GM18868 (cell line): ENCODE data around the gene BACH2.
"Not testable (repeated sequence)": the region's sequence is repeated elsewhere in the genome, so short reads cannot be mapped to it uniquely, and the experiment has no call there.

Source experiments
- ATAC-seq: cut with Tn5 transposase; IDR thresholded peaks from one replicate; pipeline ENCODE4 v1.9.1; 2021; ENCODE audit warnings: mild to moderate bottlenecking, moderate library complexity; ENCODE audit not compliant: unreplicated experiment

The BACH2 gene

DNA sequence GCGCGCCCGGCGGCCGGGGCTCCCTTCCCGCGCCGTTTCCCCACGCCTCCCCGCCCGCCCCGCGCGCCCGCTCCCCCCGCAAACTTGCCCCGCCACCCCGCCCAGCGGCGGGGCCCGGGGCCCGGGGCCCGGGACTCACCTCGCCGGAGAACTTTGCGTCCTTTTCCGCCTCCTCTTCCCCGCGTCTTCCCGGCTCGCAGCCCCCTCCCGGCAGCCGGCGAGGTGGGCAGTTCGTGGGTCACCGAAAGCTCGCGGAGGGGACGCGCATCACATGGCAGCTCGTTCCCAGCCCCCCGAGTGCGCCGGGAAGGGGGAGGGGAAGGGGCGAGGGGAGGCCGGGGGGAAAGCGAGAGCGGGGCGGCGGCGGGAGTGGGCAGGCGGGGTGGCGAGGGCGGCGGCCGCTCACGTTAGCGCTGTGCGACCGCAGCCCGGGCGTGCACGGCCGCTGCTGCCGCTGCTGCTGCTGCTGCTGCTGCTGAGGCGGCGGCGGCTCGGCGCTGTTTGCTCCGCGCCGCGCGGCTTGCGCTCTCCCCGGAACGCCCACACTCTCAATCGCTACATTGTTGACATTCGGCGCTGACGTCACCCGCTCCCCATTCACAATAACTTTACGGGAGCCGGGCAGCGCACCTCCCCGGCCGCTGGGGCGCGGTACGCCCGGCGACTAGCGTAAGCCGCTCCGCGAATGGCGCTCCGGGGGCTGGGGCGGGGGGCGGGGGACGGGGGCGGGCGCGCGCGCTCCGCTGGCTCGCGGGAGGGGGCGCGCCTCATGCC, at the start of gene BACH2:
Gene BACH2 (minus strand): TSS at position 503 of the 774 bp plus-strand sequence. CDS start 287,999 bp downstream, outside the sequence.
- peak; percentile 83 for ATAC-seq

DNA sequence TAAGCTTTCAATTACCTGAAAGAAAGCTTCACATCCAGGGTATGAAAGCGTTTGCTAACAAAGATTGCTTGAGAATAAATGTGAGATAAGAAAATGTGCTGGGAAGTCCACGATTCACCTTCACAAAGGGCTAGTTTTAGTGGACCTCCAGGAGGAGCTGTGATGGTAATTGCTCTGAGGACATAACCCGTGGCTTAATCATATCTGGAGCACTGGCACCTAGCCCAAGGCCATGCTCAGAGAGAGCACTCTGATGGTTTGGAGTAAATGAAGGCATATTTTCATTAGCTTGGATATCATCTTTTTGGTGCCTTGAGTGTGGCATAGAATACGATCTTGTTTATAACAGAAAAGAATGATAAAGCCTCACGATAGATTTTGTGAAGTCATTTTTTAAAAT, 46.9 kb upstream of the BACH2 start:
- no peak for ATAC-seq

DNA sequence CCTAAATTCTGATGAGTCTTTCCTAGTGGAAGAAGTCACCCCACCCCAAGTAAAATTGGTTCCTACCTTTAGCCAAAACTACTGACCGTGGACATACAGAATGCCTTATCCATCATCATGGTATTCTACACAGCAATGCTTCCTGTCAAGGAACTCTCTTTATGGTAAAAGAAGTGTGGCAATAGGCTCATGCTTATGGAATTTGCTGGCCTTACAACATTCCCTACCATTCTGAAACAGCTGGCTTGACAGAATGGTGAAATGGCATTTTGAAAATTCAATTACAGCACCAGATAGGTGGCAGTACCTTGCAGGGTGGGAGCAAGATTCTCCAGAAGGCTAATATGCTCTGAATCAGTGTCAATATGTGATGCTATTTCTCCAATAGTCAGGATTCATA, 41.8 kb upstream of the BACH2 start:
- ATAC-seq, result no peak

DNA sequence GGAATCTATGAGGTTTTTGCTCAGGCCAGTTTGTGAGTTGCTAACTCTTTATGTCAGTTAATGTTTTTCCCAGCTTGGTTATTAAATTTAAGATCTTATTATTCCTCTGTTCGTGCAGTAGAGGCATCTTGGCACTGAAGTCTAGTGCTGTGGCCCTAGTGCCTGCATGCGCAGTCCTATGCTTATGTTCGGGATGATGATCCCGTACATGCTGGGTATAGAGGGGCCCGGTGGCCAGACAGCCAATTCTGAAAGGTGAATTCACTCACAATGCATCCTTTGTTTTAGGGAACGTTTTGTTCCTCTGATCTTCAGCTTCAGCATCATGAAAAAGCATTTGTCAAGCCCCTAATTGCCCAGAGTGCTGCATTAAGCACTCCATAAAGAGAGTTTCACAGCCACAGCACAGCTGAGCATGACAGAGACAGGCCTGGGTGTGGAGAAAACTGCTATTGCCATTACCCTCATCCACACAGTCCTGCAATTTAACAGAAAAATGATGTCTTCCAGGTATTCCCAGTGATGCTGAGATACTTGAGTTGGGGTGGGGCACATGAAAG, 39.8 kb upstream of the BACH2 start:
- ATAC-seq, result no peak

DNA sequence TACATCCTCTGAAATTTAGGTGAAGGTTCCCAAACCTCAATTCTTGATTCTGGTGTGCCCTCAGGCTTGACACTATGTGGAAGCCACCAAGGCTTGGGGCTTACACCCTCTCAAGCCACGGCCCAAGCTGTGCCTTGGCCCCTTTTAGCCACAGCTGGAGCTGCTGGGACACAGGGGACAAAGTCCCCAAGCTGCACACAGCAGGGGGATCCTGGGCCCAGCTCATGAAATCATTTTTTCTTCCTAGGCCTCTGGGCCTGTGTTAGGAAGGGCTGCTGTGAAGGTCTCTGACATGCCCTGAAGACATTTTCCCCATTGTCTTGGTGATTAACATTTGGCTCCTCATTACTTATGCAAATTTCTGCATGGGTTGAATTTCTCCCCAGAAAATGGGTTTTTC, 37.3 kb upstream of the BACH2 start:
- ATAC-seq, result no peak

DNA sequence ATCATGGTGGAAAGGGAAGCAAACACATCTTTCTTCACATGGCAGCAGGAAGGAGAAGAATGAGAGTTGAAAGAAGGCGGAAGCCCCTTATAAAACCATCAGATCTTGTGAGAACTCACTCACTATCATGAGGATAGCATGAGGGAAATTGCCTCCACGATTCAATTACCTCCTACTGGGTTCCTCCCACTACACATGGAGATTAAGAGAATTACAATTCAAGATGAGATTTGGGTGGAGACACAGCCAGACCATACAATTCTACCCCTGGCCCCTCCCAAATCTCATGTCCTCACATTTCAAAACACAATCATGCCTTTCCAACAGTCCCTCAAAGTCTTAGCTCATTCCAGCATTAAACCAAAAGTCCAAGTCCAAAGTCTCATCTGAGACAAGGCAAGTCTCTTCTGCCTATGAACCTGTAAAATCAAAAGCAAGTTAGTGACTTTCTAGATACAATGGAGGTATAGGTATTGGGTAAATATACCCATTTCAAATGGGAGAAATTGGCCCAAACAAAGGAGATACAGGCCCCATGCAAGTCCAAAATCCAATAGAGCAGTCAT, 36.4 kb upstream of the BACH2 start:
- not testable (repeated sequence) for ATAC-seq

DNA sequence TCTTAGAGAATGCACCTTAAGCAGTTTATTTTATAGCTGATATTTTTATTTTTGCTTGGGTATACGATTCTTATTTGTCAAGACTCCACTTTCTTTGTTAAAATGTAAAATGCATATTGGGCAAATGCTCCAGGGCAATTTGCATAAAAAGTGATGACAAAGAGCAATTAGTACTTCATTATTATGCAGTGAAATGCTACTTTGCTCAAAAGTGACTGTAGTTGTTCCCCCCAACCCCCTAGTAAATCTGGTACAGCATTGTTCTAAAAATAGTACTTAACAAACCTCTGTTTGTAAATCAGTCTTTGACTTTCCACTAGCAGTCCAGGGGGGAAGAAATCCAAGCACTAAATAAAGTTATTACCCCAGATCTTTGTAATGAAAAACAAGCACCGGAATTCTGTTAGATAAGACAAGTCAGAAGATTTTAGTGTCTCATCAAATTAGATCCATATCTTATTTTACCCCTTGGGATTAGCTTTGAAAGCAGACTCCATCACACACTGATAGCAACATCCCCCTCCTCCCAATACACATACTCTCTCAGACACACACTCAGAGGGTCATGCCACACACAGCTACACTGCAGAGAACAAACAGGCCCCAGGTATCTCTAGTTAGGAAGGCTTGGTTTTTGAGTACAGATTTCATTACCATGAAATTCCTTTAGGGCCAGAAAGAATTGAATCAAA, 32.9 kb upstream of the BACH2 start:
- no peak for ATAC-seq

DNA sequence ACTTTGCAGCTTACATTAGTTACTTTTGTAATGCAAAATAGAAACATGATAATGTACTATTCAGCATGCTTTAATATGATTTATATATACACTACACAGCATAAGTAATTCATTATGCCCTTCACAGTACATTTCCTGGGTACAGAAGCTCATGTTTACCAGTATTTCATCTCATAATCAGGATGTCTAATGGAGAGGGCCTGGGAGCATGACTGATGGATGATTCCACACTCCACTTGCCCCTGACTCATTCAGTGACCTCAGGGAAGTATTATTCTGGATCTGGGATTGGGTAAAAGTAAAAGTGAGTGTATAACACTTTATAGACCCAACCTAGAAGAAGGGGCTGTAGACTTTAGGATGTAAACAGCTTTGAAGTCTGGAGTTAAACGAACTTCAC, 31.4 kb upstream of the BACH2 start:
- ATAC-seq, result no peak

DNA sequence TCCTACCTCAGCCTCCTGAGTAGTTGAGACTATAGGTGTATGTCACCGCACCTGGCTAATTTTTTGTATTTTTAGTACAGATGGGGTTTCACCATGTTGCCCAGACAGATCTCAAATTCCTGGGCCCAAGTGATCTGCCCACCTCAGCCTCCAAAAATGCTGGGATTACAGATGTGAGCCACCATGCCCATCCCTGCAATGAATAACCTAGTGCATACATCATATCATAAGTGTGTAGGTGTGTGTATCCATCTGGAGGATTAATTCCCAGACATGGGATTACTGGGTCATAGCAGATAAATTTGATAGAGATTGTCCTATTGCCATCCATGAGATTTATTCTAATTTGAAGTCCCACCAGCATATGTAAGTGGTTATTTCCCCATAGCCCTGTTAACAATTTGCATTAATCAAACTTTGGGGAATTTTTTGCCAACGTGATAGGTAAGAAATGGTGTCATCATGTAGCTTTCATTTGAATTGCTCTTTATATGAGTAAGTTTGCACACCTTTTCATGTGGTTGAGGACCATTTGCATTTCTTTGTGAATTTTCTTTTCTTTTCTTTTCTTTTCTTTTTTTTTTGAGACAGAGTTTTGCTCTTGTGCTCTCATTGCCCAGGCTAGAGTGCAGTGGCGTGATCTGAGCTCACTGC, 29.9 kb upstream of the BACH2 start:
- ATAC-seq, result no peak

DNA sequence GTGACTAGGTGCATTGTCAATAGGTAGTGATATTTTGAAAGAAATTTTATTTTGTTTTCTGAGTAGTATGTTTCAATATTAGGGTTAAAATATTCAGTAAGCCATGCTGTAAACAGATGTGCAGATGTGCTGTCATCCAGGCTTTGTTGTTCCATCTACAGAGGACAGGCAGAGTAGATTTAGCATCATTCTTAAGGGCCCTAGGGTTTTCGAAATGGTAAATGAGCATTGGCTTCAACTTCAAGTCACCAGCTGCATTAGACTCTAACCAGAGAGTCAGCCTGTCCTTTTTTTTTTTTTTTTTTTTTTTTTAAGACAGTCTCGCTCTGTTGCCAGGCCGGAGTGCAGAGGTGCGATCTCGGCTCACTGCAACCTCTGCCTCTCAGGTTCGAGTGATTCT, 27.1 kb upstream of the BACH2 start:
- no peak for ATAC-seq

DNA sequence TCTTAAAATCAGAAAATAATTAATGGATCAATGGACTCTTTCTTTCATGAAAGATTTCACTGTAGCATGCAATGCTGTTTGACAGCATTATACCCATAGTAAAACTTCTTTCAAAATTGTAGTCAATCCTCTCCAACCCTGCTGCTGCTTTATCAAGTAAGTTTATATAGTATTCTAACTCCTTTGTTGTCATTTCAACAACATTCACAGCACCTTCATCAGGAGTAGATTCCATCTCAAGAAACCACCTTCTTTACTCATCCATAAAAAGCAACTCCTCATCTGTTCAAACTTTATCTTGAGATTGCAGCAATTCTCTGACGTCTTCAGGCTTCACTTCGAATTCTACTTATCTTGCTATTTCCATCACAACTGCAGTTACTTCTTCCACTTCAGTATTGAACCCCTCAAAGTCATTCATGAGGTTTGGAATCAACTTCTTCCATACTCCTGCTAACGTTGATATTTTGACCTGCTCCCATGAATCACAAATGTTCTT, 26.4 kb upstream of the BACH2 start:
- ATAC-seq, result no peak

DNA sequence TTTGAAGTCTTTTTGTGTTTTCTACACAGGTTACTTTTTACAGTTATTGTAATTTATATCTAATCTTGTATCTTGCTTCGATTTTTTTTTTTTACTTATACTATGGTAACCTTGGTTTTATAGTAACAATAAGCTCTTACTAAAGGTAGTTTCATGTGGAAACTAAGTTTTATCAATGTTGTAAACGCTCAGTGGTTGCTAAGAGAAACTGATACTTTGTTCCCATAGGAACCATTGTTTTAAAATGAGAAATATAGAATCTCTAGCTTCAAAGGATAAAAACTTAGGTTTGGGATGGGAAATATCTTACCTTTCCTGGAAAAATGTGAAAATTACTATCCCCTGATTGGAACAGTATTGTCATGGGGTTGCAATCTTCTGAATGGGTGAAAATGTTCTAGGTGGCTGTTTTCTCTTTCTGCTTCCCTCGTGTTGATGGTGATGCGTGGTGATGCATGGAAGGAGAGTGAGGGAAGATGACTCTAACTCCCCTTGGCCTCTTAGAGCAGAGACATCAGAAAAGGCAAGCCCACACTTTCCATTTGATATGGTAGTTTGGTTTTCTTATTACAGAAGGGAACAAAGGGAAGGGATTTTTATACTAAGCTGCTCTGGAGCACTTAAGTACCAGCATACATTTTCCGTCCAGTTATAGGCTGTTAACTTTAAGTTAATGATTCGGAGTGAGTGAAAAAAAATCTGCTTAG, 23.5 kb upstream of the BACH2 start:
- no peak for ATAC-seq

DNA sequence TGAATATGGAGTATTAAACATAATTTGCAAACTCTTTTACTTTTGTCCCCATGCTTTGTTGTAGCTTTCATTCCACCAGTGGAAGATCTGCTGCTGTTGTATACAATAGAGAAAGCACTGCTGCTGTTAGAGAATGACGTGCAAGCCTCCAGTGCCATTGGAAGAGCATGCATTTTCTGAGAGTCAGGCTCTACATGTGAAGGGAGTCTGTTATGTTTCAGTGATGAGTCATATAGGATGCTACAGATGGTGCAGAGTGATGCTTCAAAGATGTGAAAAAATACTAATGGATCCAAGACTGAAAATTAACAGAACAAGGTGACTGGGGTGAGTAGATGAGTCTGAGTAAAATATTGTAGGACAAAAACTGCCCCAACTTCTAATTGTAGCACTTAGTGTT, 22.4 kb upstream of the BACH2 start:
- ATAC-seq, result no peak

DNA sequence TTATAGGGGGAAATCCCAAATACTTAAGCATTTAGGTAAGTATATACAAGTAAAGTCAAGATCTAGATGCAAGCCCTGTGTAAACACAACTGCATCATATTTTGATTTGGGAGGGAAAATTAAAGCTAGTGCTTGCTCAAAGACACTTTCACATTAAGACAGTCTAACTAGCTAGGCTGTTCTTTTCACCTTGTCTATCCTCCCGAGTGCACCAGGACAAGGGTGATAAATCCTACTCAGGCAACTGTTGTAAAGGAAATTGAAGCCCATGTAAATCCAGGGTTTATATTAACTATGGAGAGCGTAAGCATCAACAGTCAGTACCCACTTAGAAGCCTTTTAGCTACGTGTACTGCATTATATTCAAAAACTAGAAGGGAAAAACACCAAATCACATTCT, 19.3 kb upstream of the BACH2 start:
- no peak for ATAC-seq

DNA sequence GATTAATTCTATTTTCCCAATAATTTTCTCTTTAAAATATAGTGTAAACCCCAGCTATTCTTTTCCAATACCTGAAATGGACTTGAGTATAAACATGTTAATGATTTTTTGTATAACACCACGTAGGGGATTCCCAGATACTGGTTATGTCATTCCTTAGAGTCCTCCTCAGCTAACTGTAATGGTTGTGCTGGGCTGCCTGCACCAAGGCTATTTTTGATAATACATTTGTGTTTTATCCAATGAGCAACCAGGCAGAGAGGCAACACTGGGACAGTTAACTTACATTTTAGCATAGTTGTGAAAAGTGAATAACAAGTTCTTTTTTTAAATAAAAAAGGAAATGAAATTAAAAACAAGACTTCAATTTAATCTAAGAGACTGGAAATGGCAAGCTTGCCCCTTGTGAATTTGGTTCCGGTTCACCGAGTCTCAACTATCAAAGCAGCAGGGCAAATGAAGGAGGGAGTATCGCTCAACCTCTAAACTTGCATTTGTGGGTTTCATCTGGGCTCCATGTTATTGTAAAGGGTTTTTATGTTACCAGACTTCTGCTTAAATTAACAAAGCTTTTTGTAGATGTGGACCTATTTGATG, 18.8 kb upstream of the BACH2 start:
- ATAC-seq, result no peak

DNA sequence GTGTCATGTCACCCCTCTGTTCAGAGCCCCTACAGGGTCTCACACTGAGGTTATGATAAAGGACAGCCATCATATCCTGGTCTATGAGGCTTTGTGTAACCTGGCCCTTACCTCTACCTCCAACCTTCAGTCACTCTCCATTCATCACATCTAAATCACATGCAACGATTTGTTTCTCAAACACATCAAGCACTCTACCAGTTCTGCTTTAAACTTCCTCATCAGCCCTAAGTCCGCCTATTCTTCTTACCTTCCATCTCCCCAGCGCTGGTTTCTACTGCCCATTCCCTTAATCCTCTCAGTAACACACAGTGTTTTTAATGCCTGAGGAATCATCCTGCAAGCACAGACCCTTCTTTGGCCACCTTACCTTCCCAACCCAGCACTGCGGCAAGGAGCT, 17.9 kb upstream of the BACH2 start:
- no peak for ATAC-seq

DNA sequence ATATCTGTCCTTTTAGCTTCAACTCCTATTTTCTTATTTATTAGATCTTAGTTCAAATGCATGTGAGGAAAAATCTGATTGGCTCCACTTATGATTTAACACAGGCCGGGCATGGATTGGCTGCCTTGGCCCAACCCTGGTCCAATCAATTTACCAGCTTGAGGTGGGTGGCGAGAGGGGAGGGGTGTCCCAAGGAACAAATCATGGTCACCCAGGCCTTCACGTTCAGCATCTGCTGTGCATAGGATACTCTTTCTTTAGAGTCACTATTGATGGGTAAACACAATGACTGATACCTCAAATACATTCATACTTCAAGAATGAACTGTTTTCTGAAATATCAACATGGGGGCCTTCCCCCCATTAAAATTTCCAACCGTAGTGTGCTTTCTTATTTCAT, 14.9 kb upstream of the BACH2 start:
- ATAC-seq, result no peak

DNA sequence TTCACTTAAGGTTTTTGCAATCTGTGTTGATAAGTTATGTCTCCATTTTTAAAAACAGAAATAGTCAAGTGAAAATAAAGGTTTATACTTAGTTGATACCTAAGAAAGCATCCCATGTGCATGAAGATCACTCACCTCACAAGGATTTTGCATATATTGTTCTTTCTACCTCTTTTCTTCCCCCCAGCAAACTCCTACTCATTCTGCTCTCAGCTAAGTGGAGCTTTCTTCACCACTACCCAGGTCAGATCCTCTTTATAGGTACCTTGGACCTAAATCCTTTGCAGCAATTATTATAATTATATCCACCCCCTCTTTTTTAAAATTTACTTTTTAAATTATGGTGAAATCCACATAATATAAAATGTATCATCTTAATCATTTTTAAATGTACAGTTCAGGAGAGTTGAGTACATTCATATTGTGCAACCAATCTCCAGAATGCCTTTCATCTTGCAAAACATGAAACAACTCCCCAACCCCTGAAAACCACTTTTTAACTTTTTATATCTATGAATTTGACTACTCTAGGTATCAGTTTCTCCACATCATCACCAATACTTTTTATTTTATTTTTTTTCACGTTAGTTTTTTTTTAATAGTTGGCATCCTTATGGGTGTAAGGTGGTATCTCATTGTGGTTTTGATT, 9.3 kb upstream of the BACH2 start:
- no peak for ATAC-seq

DNA sequence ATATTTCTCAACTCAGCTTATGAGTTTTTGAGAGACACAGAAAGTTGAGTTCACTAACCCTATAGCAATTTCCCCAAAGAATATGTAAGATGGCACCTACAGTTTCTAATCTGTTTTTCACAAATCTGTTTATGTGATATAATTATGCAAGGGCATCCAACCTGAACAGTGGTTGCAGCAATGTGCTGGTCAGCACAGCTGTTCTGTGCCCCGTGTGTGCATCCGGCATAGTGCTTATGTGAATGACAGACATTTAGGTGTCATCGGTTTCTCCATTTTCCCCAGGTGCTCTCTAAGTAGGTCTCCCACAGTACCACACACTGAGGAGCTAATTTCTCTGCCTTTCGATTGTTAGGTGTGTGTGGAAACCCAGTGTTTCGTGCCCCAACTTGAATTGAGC, 7.7 kb upstream of the BACH2 start:
- no peak for ATAC-seq

DNA sequence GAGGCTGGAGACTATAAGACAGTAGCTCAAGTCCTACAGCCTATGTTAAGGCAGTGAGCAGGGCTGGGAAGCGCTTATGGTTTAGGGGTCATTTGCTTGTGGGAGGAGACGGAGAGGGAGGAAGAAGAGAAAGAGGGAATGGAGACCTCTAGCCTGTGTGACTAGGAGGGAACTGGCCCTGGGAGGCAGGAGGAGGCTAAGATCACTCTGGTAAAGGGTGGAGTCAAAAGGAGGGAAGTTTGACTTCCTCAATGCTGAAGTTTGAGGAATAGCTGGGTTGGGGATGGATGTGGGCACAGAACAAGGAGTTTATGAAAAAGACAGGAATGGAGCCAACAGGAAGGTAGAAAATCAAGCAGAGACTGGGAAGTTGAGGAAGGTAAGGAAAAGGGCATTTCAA, 6.4 kb upstream of the BACH2 start:
- ATAC-seq, result no peak
